C1 segment of cervical spinal cord (tissue), 14 donors: ENCODE results near the gene MRPL28.
A peak's percentile ranks its signal among the peaks of the same experiment; 100 is the strongest.
"Not testable (repeated sequence)": the region's sequence is repeated elsewhere in the genome, so short reads cannot be mapped to it uniquely, and the experiment has no call there.

Source experiments
- DNase-seq, 14 donors: peaks; one replicate each; lab custom pipeline; 2025; lab: John Stamatoyannopoulos, UW

Gene MRPL28

GRCh38 chr16:373848-374615, 3.7 kb upstream of the MRPL28 start:
- DNase-seq: no peak

- no peak for DNase-seq
These were observed 2.8 kb upstream of the MRPL28 start for GRCh38 chr16:373020-373598.

- DNase-seq: no peak
These were observed 2.1 kb upstream of the MRPL28 start for GRCh38 chr16:372302-372983.

- no peak for DNase-seq
These were observed 1.4 kb upstream of the MRPL28 start for GRCh38 chr16:371515-372301.

GRCh38 chr16:370979-371514, 709 bp upstream of the MRPL28 start:
- DNase-seq: no peak

- no peak for DNase-seq
These were observed 387 bp downstream of the MRPL28 start for GRCh38 chr16:369866-370436.

GRCh38 chr16:369275-369865, 968 bp downstream of the MRPL28 start:
- no peak for DNase-seq

GRCh38 chr16:368388-369158, 1.8 kb downstream of the MRPL28 start:
- DNase-seq: no peak

GRCh38 chr16:367333-367903, 2.9 kb downstream of the MRPL28 start:
- no peak for DNase-seq

GRCh38 chr16:366476-366875, 3.9 kb downstream of the MRPL28 start:
- DNase-seq: no peak

- no peak for DNase-seq
These were observed 5.5 kb downstream of the MRPL28 start for GRCh38 chr16:364595-365491.

- no peak for DNase-seq
These were observed 6.4 kb downstream of the MRPL28 start for GRCh38 chr16:363766-364490.

GRCh38 chr16:363110-363765, 7.1 kb downstream of the MRPL28 start:
- DNase-seq: no peak

GRCh38 chr16:362702-362999, 7.7 kb downstream of the MRPL28 start:
- DNase-seq: not testable (repeated sequence)

- peak in 8 of 14 donors; percentile 8 to 71 (median 22) for DNase-seq
These were observed 8.3 kb downstream of the MRPL28 start for GRCh38 chr16:361872-362701.

GRCh38 chr16:361341-361871, 8.9 kb downstream of the MRPL28 start:
- DNase-seq: no peak
